HG02678 (cell line): ENCODE measurements around the gene SSBP3.

Source experiments
- ATAC-seq: cut with Tn5 transposase; IDR thresholded peaks from one replicate; pipeline ENCODE4 v1.9.1; 2021; ENCODE audit warnings: mild to moderate bottlenecking, moderate library complexity; ENCODE audit not compliant: unreplicated experiment

The SSBP3 gene

GRCh38 chr1:54335011-54335754 lies 71.0 kb downstream of the SSBP3 start:
- ATAC-seq, result no peak

GRCh38 chr1:54332781-54333585 lies 73.2 kb downstream of the SSBP3 start:
- ATAC-seq, result no peak

GRCh38 chr1:54331843-54332463 lies 74.2 kb downstream of the SSBP3 start:
- no peak for ATAC-seq

DNA sequence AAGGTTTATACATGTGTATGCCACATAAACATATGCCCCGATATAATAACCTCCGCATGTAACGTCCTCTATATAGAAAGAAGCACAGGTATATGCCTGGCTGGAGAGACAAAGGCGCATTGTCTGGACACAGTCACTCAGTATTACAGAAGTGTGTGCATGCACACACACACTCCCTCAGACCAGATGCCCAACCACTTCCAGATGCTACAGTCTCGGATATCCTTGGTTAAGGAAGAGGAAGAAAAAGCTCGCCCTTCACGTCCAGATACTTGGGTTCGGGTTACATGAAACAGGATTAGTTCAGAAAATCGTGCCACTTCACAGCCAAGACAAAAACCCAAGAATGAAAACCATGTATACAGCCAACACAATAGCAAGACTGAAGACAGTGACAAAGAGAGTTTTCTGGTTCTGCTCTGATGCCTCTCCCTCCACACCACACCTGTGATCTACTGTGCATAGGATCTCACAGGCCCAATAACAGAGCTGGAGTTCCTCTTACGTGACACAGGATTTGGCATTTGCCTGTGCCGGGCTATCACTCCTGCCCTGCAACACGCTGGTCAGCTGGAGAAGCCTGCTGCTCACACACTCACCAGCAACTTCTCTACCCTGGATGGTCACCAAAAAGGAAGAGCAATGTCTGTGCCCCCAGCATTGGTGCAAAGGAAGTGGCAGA lies 75.0 kb downstream of the SSBP3 start:
- no peak for ATAC-seq

DNA sequence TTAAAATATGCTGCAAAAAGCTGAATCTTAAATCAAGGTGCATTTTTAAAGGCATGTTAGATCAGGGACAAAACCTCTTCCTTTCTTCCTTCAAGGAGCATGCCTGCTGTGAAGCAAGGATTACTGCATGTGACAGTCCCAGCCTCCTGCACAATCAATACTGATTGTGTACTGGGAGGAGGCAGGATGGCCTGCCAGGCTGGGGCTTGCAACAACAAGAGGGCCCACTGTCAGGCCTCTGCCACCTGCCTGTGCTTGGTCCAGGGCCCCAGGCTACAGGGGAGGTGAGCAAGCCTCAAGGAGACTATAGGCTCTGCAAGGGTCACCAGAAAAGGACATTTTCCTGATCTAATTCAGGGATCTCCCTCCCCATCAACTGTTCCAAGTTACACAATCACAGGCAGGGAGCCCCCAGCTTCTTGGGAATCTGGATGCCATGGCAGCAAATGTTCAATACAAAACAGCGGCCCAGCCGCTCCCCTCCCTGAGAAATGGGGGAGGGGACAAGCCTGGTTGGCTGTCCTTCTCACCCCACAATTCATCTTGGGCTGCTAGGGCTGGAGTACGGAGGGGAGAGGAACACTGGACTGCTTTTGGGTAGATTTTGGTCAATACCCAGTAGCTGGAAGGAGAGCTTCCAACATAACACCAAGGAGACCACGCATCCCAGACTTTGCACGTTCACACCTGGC lies 76.7 kb downstream of the SSBP3 start:
- ATAC-seq, result no peak

- no peak for ATAC-seq
These were observed 78.0 kb downstream of the SSBP3 start for GRCh38 chr1:54328066-54328636.

DNA sequence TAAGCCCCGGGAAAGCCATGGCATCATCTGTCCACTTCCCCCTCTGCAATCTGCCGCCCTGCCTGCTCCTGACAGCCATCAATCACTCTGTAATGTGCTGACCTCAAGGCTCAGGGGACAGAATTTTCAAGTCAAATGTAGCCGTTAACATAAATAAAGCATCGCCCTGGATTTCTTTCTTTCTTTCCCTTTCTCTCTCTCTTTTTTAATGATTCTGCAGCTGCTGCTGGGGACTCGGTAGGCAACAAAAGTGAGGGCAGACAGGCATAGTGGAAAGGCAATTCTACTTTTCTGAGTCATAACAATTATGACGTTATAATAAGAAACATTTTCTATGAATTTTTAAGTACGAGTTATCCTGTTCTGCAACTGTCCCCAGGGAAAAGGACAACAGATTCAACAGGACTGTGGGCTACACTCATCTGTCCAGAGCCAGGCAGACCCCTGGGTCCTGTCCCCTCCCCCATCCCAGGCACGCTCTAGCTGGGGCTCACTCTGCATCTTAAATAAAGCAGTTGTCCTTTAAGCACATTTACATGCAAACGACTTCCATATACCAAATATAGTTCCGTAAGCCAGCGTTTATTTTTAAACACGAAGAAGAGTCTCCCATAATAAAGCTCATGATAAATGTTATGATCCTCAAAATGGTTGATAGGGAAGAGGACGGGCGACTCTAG lies 78.7 kb downstream of the SSBP3 start:
- no peak for ATAC-seq

- no peak for ATAC-seq
These were observed 79.4 kb downstream of the SSBP3 start for GRCh38 chr1:54326543-54327385.

DNA sequence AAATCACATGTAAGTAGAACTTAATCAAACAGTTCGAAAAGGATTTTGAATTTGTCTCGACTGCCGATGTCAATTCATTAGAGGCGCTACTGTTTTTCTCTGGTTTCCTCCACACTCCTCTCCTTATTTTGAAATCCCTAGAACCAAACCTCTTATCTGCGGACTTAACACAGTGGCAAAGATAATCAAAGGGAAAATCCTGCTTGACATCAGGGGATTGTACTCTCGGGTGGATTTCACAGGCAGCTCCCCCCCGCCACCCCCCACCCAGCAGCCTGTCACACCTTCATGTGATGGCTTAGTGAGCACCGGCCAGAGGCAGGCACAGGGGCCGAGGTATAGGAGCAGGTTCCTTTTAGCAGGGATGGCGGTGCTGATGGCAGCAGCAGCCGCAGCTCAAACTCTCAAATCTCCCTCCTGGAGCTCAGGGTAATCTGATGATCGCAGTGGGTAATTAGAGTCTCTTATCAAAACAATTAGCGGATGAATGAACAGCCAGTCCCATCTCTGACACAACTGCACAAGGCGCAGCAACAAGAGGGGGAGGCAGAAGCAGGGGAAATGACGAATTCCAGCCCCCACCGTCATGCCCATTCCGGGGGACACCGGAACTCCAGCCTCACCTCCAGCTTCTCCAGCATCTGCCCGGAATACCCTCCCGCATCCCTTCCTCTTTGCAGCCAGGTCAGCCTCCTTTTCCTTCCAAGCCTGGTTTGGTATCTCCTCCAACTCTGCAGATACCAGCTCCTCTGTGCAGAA lies 80.3 kb downstream of the SSBP3 start:
- no peak for ATAC-seq

DNA sequence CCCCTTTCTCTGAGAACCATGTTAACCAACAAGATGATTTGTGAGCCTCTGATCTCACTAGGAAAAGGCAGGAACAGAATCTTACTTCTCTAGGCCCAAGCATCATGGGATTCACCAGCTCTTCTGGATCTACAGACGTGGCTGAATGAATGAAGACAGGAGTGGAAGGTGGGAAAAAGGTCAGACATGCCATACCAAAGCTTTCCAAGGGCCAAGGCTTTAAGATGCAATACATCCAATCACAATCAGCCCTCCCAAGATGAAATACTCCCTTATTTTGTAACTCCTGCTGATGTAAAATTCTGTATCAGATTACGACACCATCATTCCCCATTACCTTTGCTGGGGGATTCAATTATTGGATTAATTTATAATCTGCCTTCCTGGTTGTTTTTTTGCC lies 80.9 kb downstream of the SSBP3 start:
- ATAC-seq, result no peak

GRCh38 chr1:54324251-54325140 lies 81.7 kb downstream of the SSBP3 start:
- no peak for ATAC-seq

GRCh38 chr1:54323921-54324250 lies 82.3 kb downstream of the SSBP3 start:
- no peak for ATAC-seq

GRCh38 chr1:54323324-54323739 lies 82.9 kb downstream of the SSBP3 start:
- ATAC-seq, result no peak

GRCh38 chr1:54318246-54318814 lies 87.9 kb downstream of the SSBP3 start:
- ATAC-seq, result no peak

DNA sequence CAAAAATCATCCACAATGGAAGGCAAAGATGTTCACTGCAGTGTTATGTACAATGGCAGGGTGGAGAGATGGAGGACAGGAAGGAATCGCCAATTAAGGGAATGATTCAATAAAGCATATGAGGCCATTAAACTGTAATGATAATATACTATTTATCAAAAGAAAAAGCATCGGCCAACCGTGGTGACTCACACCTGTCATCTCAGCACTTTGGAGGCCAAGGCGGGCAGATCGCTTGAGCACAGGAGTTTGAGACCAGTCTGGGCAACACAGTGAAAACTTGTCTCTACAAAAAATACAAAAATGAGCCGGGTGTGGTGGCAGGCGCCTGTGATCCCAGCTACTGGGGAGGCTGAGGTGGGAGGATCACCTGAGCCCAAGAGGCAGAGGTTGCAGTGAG lies 89.1 kb downstream of the SSBP3 start:
- no peak for ATAC-seq

DNA sequence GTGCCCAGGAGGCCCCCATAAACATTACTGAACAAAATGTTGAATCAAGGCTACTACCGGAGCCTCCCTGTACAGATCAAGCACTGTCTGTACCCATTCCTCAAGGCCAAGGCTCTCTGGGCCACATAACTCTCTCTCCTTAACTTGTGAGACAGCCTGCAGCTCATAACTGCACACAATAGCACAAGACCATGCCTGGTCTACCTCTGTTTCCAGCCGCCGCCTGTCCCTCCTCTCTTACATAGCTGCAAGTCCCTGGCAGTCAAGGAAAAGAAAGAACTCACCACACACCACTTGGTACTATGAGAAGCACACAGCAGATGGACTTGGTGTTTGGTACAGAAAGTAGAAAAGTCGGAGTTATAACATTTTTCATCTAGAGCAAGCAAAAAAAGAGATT lies 91.1 kb downstream of the SSBP3 start:
- ATAC-seq, result no peak

DNA sequence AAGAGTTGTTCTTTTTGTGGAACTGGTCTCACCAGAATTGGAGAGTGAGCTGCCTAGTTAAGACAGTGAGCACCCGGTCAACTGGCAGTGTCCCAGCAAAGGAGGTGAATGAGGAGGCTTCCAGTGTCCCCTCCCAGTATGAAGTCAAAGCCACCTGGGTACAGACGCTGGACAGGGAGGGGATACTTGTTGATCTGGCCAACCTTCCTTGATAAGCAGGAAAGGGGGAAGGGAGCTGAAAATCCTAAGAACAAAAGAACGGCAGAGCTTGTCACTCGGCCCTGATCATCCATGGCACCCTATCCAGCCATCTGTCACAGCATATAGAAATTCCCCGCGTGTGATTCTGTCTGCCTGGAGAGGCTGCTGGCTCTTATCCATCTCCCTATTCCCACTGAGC lies 91.5 kb downstream of the SSBP3 start:
- ATAC-seq, result no peak
